Type B pancreatic cell (in vitro differentiated cells): Measurements from ENCODE around the gene RNU1-1. TPM values are rescaled to one million over a fixed set of nuclear protein-coding genes. Genes with fewer than 3 reads are reported as not detected.
"Not testable (repeated sequence)": the region's sequence is repeated elsewhere in the genome, so short reads cannot be mapped to it uniquely, and the experiment has no call there.

Experiments used
- DNase-seq: peaks from one replicate; pipeline ENCODE4 v3.0.0; 2021; ENCODE audit warnings: mixed read lengths; ENCODE audit not compliant: unreplicated experiment; ENCODE audit errors: extremely low spot score
- H3K27ac Mint-ChIP-seq: 2 replicates; pipeline ENCODE4 v1.8.0; 2021; ENCODE audit warnings: mild to moderate bottlenecking, mixed read lengths
- H3K27me3 Mint-ChIP-seq: 2 replicates; pipeline ENCODE4 v1.8.0; 2021; ENCODE audit warnings: mixed read lengths
- H3K36me3 Mint-ChIP-seq: 2 replicates; pipeline ENCODE4 v1.8.0; 2021; ENCODE audit warnings: mixed read lengths
- H3K4me1 Mint-ChIP-seq: one replicate; pipeline ENCODE4 v1.8.0; 2021; ENCODE audit warnings: mixed read lengths; ENCODE audit not compliant: unreplicated experiment
- H3K4me3 Mint-ChIP-seq: 2 replicates; pipeline ENCODE4 v1.8.0; 2021; ENCODE audit warnings: mild to moderate bottlenecking, mixed read lengths
- H3K9me3 Mint-ChIP-seq: 2 replicates; pipeline ENCODE4 v1.8.0; 2021; ENCODE audit warnings: mixed read lengths
- long read RNA-seq: library from polyadenylated mRNA; unstranded; transcript quantifications from one replicate; pipeline ENCODE4 v2.0.0, GENCODE V29; 2020
- total RNA-seq: library from RNA; stranded (reverse); gene quantifications from 2 replicates; pipeline ENCODE4 v1.2.1, GENCODE V29; 2021; ENCODE audit warnings: low replicate concordance

The RNU1-1 gene
- total RNA-seq, result 2,993 and 3,564 TPM in 2 replicates
- long read RNA-seq, result 0 reads

GRCh38 chr1:16514107-16515055 is at the start of gene RNU1-1:
TSS of gene RNU1-1 (minus strand) at chr1:16514285.
- not testable (repeated sequence) for H3K9me3 Mint-ChIP-seq, H3K4me1 Mint-ChIP-seq, H3K36me3 Mint-ChIP-seq, H3K27ac Mint-ChIP-seq, H3K4me3 Mint-ChIP-seq
- H3K27me3 Mint-ChIP-seq, result peaks cover 23% of the 10 kb centered on the region
- peak; percentile 81 for DNase-seq

DNA sequence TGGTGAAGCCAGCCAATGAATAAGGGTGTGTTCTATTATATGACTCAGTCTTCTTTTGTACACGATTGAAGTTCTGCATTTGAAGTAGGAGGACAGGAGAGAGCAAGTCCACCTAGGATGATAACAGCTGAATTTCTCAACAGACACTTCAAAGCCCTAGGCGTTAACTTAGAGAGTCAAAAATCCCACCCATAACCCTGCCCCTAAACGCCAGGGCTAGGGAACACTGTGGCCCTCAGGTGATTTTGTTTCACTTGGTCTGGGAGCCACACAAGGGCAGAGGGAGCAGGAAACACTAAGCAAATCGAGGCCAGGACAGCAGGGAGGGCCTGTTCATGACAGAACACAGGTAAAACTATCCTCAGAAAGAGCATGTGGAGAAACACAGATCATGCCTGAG is 47.0 kb upstream of the RNU1-1 start:
- H3K36me3 Mint-ChIP-seq, H3K4me1 Mint-ChIP-seq, H3K4me3 Mint-ChIP-seq, H3K9me3 Mint-ChIP-seq, H3K27me3 Mint-ChIP-seq, H3K27ac Mint-ChIP-seq, DNase-seq: not testable (repeated sequence)

- not testable (repeated sequence) for DNase-seq, H3K4me1 Mint-ChIP-seq, H3K4me3 Mint-ChIP-seq, H3K27ac Mint-ChIP-seq, H3K36me3 Mint-ChIP-seq, H3K27me3 Mint-ChIP-seq, H3K9me3 Mint-ChIP-seq
These were observed 46.4 kb upstream of the RNU1-1 start for GRCh38 chr1:16560498-16560897.

- not testable (repeated sequence) for H3K9me3 Mint-ChIP-seq, H3K27ac Mint-ChIP-seq, H3K4me1 Mint-ChIP-seq, H3K27me3 Mint-ChIP-seq, DNase-seq, H3K4me3 Mint-ChIP-seq, H3K36me3 Mint-ChIP-seq
These were observed 45.6 kb upstream of the RNU1-1 start for GRCh38 chr1:16559688-16560087.

DNA sequence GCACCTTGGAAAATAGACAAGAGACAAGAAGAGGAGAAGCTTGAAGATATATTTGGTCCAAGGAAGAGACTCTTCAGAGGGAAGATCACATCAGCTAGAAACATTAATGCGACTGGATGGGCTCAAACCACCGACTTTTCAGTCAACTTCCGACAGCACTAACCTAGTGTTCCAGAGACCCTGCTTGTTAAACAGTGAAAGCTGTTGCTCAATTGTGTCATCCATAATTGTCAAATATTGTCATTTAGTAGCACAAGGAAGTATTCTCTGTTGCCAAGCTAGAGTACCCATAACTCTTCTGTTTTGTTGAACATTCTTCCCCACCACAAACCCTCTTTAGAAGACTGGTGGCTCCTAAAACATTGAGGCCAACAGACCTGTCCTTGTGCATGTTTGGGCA is 42.9 kb upstream of the RNU1-1 start:
- H3K27me3 Mint-ChIP-seq, H3K27ac Mint-ChIP-seq, H3K4me1 Mint-ChIP-seq, H3K9me3 Mint-ChIP-seq, DNase-seq, H3K4me3 Mint-ChIP-seq, H3K36me3 Mint-ChIP-seq: not testable (repeated sequence)

- H3K36me3 Mint-ChIP-seq, H3K4me1 Mint-ChIP-seq, H3K4me3 Mint-ChIP-seq, DNase-seq, H3K27ac Mint-ChIP-seq, H3K9me3 Mint-ChIP-seq, H3K27me3 Mint-ChIP-seq: not testable (repeated sequence)
These were observed 39.2 kb upstream of the RNU1-1 start for GRCh38 chr1:16553244-16553643.

DNA sequence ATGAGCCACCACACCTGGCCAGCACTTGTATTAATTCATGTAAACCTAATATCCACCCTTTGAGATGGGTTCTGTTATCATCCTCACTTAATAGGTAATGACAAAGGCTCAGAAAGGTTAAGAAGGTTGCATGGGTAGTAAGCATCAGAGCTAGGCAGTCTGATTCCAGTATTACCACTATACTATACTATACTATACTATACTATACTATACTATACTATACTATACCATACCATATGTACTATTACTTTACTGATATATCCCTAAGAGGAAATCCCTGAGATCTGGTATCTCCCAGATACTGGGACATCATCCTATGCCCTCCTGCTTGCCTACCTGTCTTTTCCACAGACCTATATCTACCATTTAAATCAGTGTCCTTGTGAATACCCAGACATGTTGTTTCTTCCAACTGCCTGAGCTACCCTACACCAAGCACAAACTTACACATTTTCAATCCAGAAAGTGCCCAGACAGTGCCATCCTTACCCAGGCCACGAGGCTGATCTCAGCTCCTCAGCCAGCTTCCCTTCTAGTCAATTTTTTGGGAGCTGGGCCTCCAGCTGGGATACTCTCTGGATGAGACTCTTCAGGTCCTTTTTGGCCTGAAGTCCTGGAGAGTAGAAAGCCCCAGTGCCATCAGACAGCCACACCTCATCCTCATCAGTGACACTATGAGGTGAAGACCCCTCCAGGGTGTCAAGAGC is 36.3 kb upstream of the RNU1-1 start:
- H3K9me3 Mint-ChIP-seq, H3K27ac Mint-ChIP-seq, DNase-seq, H3K4me1 Mint-ChIP-seq, H3K4me3 Mint-ChIP-seq, H3K36me3 Mint-ChIP-seq: not testable (repeated sequence)
- H3K27me3 Mint-ChIP-seq, result peaks cover 14% of the 10 kb centered on the region

GRCh38 chr1:16549545-16549944 is 35.5 kb upstream of the RNU1-1 start:
- not testable (repeated sequence) for DNase-seq, H3K36me3 Mint-ChIP-seq, H3K27ac Mint-ChIP-seq, H3K4me1 Mint-ChIP-seq, H3K4me3 Mint-ChIP-seq, H3K9me3 Mint-ChIP-seq
- peaks cover 14% of the 10 kb centered on the region for H3K27me3 Mint-ChIP-seq

- H3K4me1 Mint-ChIP-seq, H3K9me3 Mint-ChIP-seq, DNase-seq, H3K36me3 Mint-ChIP-seq, H3K27ac Mint-ChIP-seq, H3K4me3 Mint-ChIP-seq: not testable (repeated sequence)
- peaks cover 19% of the 10 kb centered on the region for H3K27me3 Mint-ChIP-seq
These were observed 33.6 kb upstream of the RNU1-1 start for GRCh38 chr1:16547502-16548241.

DNA sequence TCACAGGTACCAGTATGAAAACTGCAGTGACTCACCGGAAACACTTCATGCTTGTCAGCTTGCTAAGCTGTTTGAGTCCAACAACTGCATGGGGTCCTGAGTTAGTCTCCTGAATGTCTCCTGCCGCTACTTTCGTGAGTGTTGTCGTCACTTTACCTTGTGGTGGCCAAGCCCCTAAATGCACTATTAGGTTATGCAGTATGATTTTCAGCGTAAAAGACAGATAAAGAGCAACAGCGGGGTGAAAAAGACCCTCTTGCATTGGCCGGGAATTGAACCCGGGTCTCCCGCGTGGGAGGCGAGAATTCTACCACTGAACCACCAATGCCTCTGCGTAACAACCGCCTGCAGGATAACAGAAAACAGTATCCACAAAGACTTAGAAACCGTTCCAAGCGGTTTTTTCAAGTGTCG is 31.6 kb upstream of the RNU1-1 start:
- peaks cover 22% of the 10 kb centered on the region for H3K27me3 Mint-ChIP-seq
- H3K36me3 Mint-ChIP-seq, H3K4me1 Mint-ChIP-seq, DNase-seq, H3K9me3 Mint-ChIP-seq: not testable (repeated sequence)
- peak overlapping the region; percentile 90 for H3K27ac Mint-ChIP-seq
- peak overlapping the region; percentile 82 for H3K4me3 Mint-ChIP-seq

DNA sequence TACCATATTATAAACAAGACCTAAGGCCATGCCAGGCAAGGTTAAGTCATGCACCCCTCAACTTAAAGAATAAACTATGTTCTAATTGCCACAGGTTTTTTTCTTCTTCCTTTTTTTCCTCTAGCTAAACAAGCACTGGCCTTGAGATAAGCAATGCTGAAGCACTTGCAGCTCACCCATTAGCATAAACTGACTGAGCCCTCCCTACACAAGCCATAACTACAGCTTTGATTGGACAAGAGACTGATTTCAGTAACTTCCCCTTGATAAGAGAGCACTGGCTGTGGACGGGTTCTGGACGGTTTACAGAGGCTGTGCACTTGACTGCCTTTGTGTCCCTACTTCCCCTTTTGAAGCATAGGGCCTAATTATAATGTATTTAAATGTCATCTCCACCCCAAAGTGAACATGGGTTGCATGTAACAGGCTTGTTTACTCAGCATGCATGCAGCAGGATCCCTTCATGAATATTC is 26.4 kb upstream of the RNU1-1 start:
- H3K36me3 Mint-ChIP-seq, H3K9me3 Mint-ChIP-seq, H3K27ac Mint-ChIP-seq, H3K4me1 Mint-ChIP-seq, H3K4me3 Mint-ChIP-seq, DNase-seq: not testable (repeated sequence)
- H3K27me3 Mint-ChIP-seq, result peaks cover 22% of the 10 kb centered on the region

GRCh38 chr1:16537528-16537927 is 23.4 kb upstream of the RNU1-1 start:
- peaks cover 39% of the 10 kb centered on the region for H3K27me3 Mint-ChIP-seq
- H3K36me3 Mint-ChIP-seq, H3K27ac Mint-ChIP-seq, H3K4me1 Mint-ChIP-seq, H3K4me3 Mint-ChIP-seq, DNase-seq, H3K9me3 Mint-ChIP-seq: not testable (repeated sequence)

GRCh38 chr1:16536796-16537195 is 22.7 kb upstream of the RNU1-1 start:
- DNase-seq, H3K36me3 Mint-ChIP-seq, H3K9me3 Mint-ChIP-seq, H3K4me1 Mint-ChIP-seq, H3K4me3 Mint-ChIP-seq, H3K27ac Mint-ChIP-seq: not testable (repeated sequence)
- peaks cover 47% of the 10 kb centered on the region for H3K27me3 Mint-ChIP-seq
